SK-N-SH treated with all-trans-retinoic acid at 6 μM for 48 hours (cell line): ENCODE data around the gene ERCC6.

Experiments
- ATAC-seq: fragments of 200-7000 bp; cut with Tn5 transposase; 3 replicates; pipeline ENCODE4 v1.9.1; 2020; ENCODE audit warnings: mild to moderate bottlenecking, moderate library complexity
- ARNTL ChIP-seq: fragments of 450-650 bp; formaldehyde crosslinking; IDR thresholded peaks from 2 replicates; pipeline ENCODE4 v1.5.0; 2020; ENCODE audit warnings: low read depth, mild to moderate bottlenecking, moderate library complexity, borderline replicate concordance
- BACH2 ChIP-seq: fragments of 250-450 bp; sonication (Bioruptor Pico); IDR thresholded peaks from 2 replicates; pipeline ENCODE4 v1.9.0; 2021; ENCODE audit warnings: mild to moderate bottlenecking, borderline replicate concordance
- CREB5 ChIP-seq: fragments of 250-450 bp; sonication (Bioruptor Pico); IDR thresholded peaks from 2 replicates; pipeline ENCODE4 v1.5.1; 2020; ENCODE audit warnings: low read depth, mild to moderate bottlenecking, moderate library complexity
- CSDC2 ChIP-seq: fragments of 250-450 bp; sonication (Bioruptor Pico); IDR thresholded peaks from 2 replicates; pipeline ENCODE4 v1.5.0; 2020; ENCODE audit warnings: mild to moderate bottlenecking, moderate library complexity
- ESRRG ChIP-seq: fragments of 250-450 bp; sonication (Bioruptor Pico); IDR thresholded peaks from 2 replicates; pipeline ENCODE4 v1.6.1; 2021; ENCODE audit warnings: mild to moderate bottlenecking
- GLIS3 ChIP-seq: fragments of 250-450 bp; sonication (Bioruptor Pico); IDR thresholded peaks from 2 replicates; pipeline ENCODE4 v1.5.0; 2020; ENCODE audit warnings: mild to moderate bottlenecking, moderate library complexity
- ISL1 ChIP-seq: fragments of 250-450 bp; sonication (Bioruptor Pico); IDR thresholded peaks from 2 replicates; pipeline ENCODE4 v2.1.2; 2022; ENCODE audit warnings: mild to moderate bottlenecking, moderate library complexity
- OSR1 ChIP-seq: fragments of 250-450 bp; sonication (Bioruptor Pico); IDR thresholded peaks from 2 replicates; pipeline ENCODE4 v1.8.0; 2022; ENCODE audit warnings: moderate library complexity, mild to moderate bottlenecking, inconsistent platforms
- PATZ1 ChIP-seq: fragments of 250-450 bp; sonication (Bioruptor Pico); IDR thresholded peaks from 2 replicates; pipeline ENCODE4 v1.8.0; 2020; ENCODE audit warnings: mild to moderate bottlenecking, moderate library complexity, borderline replicate concordance
- POU6F1 ChIP-seq: fragments of 250-450 bp; sonication (Bioruptor Pico); IDR thresholded peaks from 2 replicates; pipeline ENCODE4 v1.8.0; 2021; ENCODE audit warnings: low read depth, mild to moderate bottlenecking, moderate library complexity, borderline replicate concordance
- PPARA ChIP-seq: fragments of 250-450 bp; sonication (Bioruptor Pico); IDR thresholded peaks from 2 replicates; pipeline ENCODE4 v1.5.0; 2020; ENCODE audit warnings: mild to moderate bottlenecking, borderline replicate concordance
- RARB ChIP-seq: fragments of 250-450 bp; sonication (Bioruptor Pico); IDR thresholded peaks from 2 replicates; pipeline ENCODE4 v1.8.0; 2021; ENCODE audit warnings: mild to moderate bottlenecking, moderate library complexity
- TCF4 ChIP-seq: fragments of 250-450 bp; sonication (Bioruptor Pico); IDR thresholded peaks from 2 replicates; pipeline ENCODE4 v1.8.0; 2021; ENCODE audit warnings: mild to moderate bottlenecking, moderate library complexity, borderline replicate concordance
- TOX ChIP-seq: fragments of 250-450 bp; sonication (Bioruptor Pico); IDR thresholded peaks from 2 replicates; pipeline ENCODE4 v1.8.0; 2021; ENCODE audit warnings: mild to moderate bottlenecking, moderate library complexity, borderline replicate concordance
- TSHZ2 ChIP-seq: fragments of 250-450 bp; sonication (Bioruptor Pico); IDR thresholded peaks from 2 replicates; pipeline ENCODE4 v1.5.0; 2020; ENCODE audit warnings: mild to moderate bottlenecking, moderate library complexity
- ZC3H10 ChIP-seq: fragments of 250-450 bp; sonication (Bioruptor Pico); IDR thresholded peaks from 2 replicates; pipeline ENCODE4 v1.5.1; 2021; ENCODE audit warnings: mild to moderate bottlenecking, moderate library complexity
- ZFP3 ChIP-seq: fragments of 250-450 bp; sonication (Bioruptor Pico); IDR thresholded peaks from 2 replicates; pipeline ENCODE4 v1.5.0; 2020; ENCODE audit warnings: mild to moderate bottlenecking, moderate library complexity
- ZFP30 ChIP-seq: fragments of 450-650 bp; formaldehyde crosslinking; IDR thresholded peaks from 2 replicates; pipeline ENCODE4 v1.5.0; 2022; ENCODE audit warnings: mild to moderate bottlenecking, moderate library complexity
- ZNF565 ChIP-seq: fragments of 450-650 bp; formaldehyde crosslinking; conservative IDR thresholded peaks from 2 replicates; pipeline ENCODE4 v1.5.0; 2020; ENCODE audit warnings: low read depth, mild to moderate bottlenecking, moderate library complexity
- ZNF70 ChIP-seq: fragments of 450-650 bp; formaldehyde crosslinking; IDR thresholded peaks from 2 replicates; pipeline ENCODE4 v1.5.0; 2020; ENCODE audit warnings: mild to moderate bottlenecking, moderate library complexity

Gene ERCC6

GRCh38 chr10:49512121-49512809 lies 26.7 kb downstream of the ERCC6 start (continued):
- TF ChIP-seq TSHZ2 (CRISPR knock-in tag): no peak

- no peak for ATAC-seq
- TF ChIP-seq ZC3H10 (CRISPR knock-in tag): no peak
- TF ChIP-seq POU6F1 (CRISPR knock-in tag): no peak
- TF ChIP-seq ZFP30 (CRISPR knock-in tag): no peak
- no peak for TF ChIP-seq ISL1 (CRISPR knock-in tag)
- TF ChIP-seq BACH2 (CRISPR knock-in tag): no peak
- no peak for TF ChIP-seq PPARA (CRISPR knock-in tag)
- TF ChIP-seq GLIS3: no peak
- TF ChIP-seq CREB5 (CRISPR knock-in tag): no peak
- TF ChIP-seq ARNTL (CRISPR knock-in tag): no peak
- no peak for TF ChIP-seq TOX (CRISPR knock-in tag)
- no peak for TF ChIP-seq OSR1
- TF ChIP-seq ZNF70 (CRISPR knock-in tag): no peak
- no peak for TF ChIP-seq PATZ1 (CRISPR knock-in tag)
- TF ChIP-seq ZNF565 (CRISPR knock-in tag): no peak
- no peak for TF ChIP-seq TSHZ2 (CRISPR knock-in tag)
- TF ChIP-seq CSDC2 (CRISPR knock-in tag): no peak
- no peak for TF ChIP-seq ZFP3
- TF ChIP-seq ESRRG (CRISPR knock-in tag): no peak
- TF ChIP-seq RARB: no peak
Observed at GRCh38 chr10:49509771-49510303, 29.1 kb downstream of the ERCC6 start.

- no peak for ATAC-seq
- TF ChIP-seq TCF4 (CRISPR knock-in tag) (no peak), PPARA (CRISPR knock-in tag) (no peak), CSDC2 (CRISPR knock-in tag) (no peak), TSHZ2 (CRISPR knock-in tag) (no peak), ZNF70 (CRISPR knock-in tag) (no peak), OSR1 (no peak), ZFP30 (CRISPR knock-in tag) (no peak)
Observed at GRCh38 chr10:49508654-49509053, 30.3 kb downstream of the ERCC6 start.
